DND-41 (cell line): ENCODE measurements around the gene SCAMP1.

Source experiments
- ATAC-seq: fragments of 200-7000 bp; cut with Tn5 transposase; 3 replicates; pipeline ENCODE4 v1.9.1; 2021; ENCODE audit warnings: low read depth; ENCODE audit not compliant: insufficient read depth
- DNase-seq: peaks from one replicate; pipeline ENCODE4 v3.0.0-alpha.2; 2020
- H2AFZ ChIP-seq: 2 replicates; pipeline ENCODE4 v1.6.0; 2012; ENCODE audit warnings: low read depth, low read length
- H3K27ac ChIP-seq: 2 replicates; pipeline ENCODE4 v1.5.1; 2012; ENCODE audit warnings: low read length, inconsistent platforms
- H3K27me3 ChIP-seq: fragments of 200-600 bp; sonication (generic); 2 replicates; pipeline ENCODE4 v1.6.0; 2012; ENCODE audit warnings: low read length, mild to moderate bottlenecking, inconsistent platforms; ENCODE audit not compliant: insufficient read depth, poor library complexity
- H3K36me3 ChIP-seq: 2 replicates; pipeline ENCODE4 v1.5.1; 2012; ENCODE audit warnings: low read length, inconsistent platforms; ENCODE audit not compliant: insufficient read depth
- H3K4me1 ChIP-seq: 2 replicates; pipeline ENCODE4 v1.5.1; 2012; ENCODE audit warnings: mild to moderate bottlenecking, low read length; ENCODE audit not compliant: insufficient read depth
- H3K4me2 ChIP-seq: 2 replicates; pipeline ENCODE4 v1.6.0; 2012; ENCODE audit warnings: mild to moderate bottlenecking, moderate library complexity, low read length, inconsistent platforms; ENCODE audit not compliant: insufficient read depth
- H3K4me3 ChIP-seq, 2 experiments: fragments of 200-600 bp in 1 of 2; shearing (Covaris generic) in 1 of 2; 2 replicates each; pipeline ENCODE4 v1.5.1; 2012 to 2016; ENCODE audit warnings: inconsistent platforms in 2 of 2, low read length in 2 of 2, mild to moderate bottlenecking in 2 of 2, low read depth in 1 of 2, moderate library complexity in 1 of 2
- H3K79me2 ChIP-seq: 2 replicates; pipeline ENCODE4 v1.6.0; 2012; ENCODE audit warnings: low read length, inconsistent platforms; ENCODE audit not compliant: insufficient read depth
- H3K9ac ChIP-seq: 2 replicates; pipeline ENCODE4 v1.6.0; 2012; ENCODE audit warnings: low read depth, mild to moderate bottlenecking, inconsistent platforms, low read length, moderate library complexity
- H3K9me3 ChIP-seq: 2 replicates; pipeline ENCODE4 v1.5.1; 2012; ENCODE audit warnings: low read length, moderate library complexity, mild to moderate bottlenecking, inconsistent platforms; ENCODE audit not compliant: insufficient read depth, severe bottlenecking
- H4K20me1 ChIP-seq: 2 replicates; pipeline ENCODE4 v1.6.0; 2012; ENCODE audit warnings: low read length; ENCODE audit not compliant: insufficient read depth
- EZH2 ChIP-seq: IDR thresholded peaks from 3 replicates; pipeline ENCODE4 v1.6.1; 2012; ENCODE audit warnings: borderline replicate concordance, low read depth, mild to moderate bottlenecking, moderate library complexity, low read length, inconsistent platforms; ENCODE audit not compliant: severe bottlenecking
- TF ChIP-seq, protein P1 (sequence below): IDR thresholded peaks from 2 replicates; pipeline ENCODE4 v1.5.1; 2012; ENCODE audit warnings: borderline replicate concordance, low read length, moderate library complexity, mild to moderate bottlenecking; ENCODE audit not compliant: poor library complexity, severe bottlenecking; ENCODE audit errors: extremely low read depth

SCAMP1 gene

DNA sequence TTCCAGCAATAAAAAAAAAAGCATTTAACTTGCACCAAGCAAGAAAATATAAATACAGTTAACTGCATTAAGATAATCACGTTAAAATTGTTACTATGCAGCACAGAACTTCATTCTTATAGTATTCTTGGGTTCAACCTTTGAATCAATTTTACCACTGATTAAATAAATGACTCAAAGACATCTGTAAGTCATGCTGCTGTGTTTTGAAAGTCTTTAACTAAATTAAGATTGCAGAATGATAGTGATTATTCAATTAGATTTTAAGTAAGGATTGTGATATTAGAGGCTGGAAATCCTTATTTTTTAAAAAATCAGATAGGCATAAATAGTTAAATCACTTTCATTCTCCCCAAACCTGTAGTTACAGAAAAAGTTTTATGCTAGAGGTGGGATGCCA is 116.4 kb downstream of the SCAMP1 start:
- ATAC-seq (no peak), DNase-seq (no peak)
- Histone ChIP-seq H4K20me1 (no peaks in the 10 kb centered on the region), H3K36me3 (0 out of 2 replicates have a peak, but pooled peaks cover 3% of the 10 kb centered on the region), H3K27ac (no peak overlapping the region), H3K4me3 (no peak overlapping the region), H3K9ac (no peak overlapping the region), H3K79me2 (no peaks in the 10 kb centered on the region), H3K27me3 (no peaks in the 10 kb centered on the region), H3K4me1 (no peaks in the 10 kb centered on the region), H2AFZ (no peak overlapping the region), H3K9me3 (no peaks in the 10 kb centered on the region), H3K4me2 (no peak overlapping the region)
- no peak for TF ChIP-seq EZH2
- TF ChIP-seq, protein P1, sequence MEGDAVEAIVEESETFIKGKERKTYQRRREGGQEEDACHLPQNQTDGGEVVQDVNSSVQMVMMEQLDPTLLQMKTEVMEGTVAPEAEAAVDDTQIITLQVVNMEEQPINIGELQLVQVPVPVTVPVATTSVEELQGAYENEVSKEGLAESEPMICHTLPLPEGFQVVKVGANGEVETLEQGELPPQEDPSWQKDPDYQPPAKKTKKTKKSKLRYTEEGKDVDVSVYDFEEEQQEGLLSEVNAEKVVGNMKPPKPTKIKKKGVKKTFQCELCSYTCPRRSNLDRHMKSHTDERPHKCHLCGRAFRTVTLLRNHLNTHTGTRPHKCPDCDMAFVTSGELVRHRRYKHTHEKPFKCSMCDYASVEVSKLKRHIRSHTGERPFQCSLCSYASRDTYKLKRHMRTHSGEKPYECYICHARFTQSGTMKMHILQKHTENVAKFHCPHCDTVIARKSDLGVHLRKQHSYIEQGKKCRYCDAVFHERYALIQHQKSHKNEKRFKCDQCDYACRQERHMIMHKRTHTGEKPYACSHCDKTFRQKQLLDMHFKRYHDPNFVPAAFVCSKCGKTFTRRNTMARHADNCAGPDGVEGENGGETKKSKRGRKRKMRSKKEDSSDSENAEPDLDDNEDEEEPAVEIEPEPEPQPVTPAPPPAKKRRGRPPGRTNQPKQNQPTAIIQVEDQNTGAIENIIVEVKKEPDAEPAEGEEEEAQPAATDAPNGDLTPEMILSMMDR, result no peak

DNA sequence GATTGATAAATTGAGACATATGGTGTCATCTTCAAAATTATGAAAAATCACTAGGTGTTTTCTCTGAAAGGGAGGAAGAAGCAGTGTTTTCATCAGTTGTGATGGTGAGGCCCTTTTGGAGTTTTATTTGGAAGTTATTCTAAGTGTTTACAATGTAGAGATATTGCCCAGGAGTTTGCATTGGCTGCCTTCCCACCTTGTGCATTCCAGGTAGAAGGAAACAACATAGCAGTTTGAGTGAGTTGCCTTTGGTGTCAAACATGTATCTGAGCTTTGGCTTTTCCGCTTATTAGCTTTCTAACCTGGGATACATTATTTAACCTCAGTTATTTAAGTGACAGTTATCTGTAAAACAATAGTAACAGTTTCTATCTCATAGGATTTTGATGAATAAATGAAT is 122.5 kb downstream of the SCAMP1 start:
- Histone ChIP-seq H4K20me1 (no peaks in the 10 kb centered on the region), H2AFZ (no peak overlapping the region), H3K36me3 (no peaks in the 10 kb centered on the region), H3K4me3 (no peak overlapping the region), H3K79me2 (no peaks in the 10 kb centered on the region), H3K9ac (no peak overlapping the region), H3K9me3 (no peaks in the 10 kb centered on the region), H3K27ac (no peak overlapping the region), H3K27me3 (no peaks in the 10 kb centered on the region), H3K4me2 (no peak overlapping the region), H3K4me1 (peaks cover 11% of the 10 kb centered on the region)
- ATAC-seq (no peak), DNase-seq (no peak)
- TF ChIP-seq, protein P1, result no peak
- TF ChIP-seq EZH2, result no peak

DNA sequence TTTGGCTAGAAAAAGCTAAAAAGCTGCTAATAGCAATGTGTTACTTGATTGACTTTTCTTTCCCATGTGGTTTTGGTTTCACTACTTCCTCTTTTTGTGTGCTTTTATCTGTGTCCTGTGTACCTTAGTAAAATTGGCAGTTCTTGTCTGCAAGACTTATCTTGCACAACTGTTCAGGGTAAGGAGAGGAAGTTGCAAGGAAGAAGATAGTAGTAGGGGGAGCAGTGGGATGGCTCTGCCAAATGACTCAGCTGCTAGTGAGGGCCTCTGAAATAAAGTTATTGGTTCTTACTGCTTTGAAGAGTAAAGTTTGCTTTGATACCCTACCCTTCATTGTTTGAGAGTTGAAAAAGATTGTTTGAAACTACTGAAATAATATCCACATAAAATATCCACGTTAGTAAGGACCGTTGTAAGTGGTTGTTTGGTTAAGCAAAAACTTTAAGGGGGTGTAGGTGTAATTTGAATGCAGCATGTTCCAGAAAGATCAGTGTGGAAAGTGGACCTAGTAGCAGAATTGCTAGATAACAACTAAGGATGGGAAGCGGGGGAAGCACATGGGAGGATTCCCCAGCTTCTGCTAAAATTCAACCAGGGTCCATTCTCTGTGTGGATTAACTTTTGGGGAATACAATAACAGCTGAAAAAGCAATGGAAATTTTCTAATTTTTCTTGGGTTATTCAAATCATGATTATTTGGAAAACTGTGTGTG is 123.5 kb downstream of the SCAMP1 start:
- H4K20me1 ChIP-seq, result no peaks in the 10 kb centered on the region
- no peaks in the 10 kb centered on the region for H3K79me2 ChIP-seq
- H3K4me3 ChIP-seq, result no peak overlapping the region
- ATAC-seq (peak; percentile 90), DNase-seq (peak; percentile 18)
- no peak overlapping the region for H2AFZ ChIP-seq
- no peaks in the 10 kb centered on the region for H3K9me3 ChIP-seq
- TF ChIP-seq, protein P1, result no peak
- TF ChIP-seq EZH2, result no peak
- H3K27me3 ChIP-seq, result no peaks in the 10 kb centered on the region
- H3K4me1 ChIP-seq, result peaks cover 11% of the 10 kb centered on the region
- no peak overlapping the region for H3K9ac ChIP-seq
- H3K27ac ChIP-seq, result no peak overlapping the region
- H3K4me2 ChIP-seq, result no peak overlapping the region
- no peaks in the 10 kb centered on the region for H3K36me3 ChIP-seq

- no peaks in the 10 kb centered on the region for H3K27me3 ChIP-seq
- no peaks in the 10 kb centered on the region for H3K36me3 ChIP-seq
- H3K4me1 ChIP-seq, result peaks cover 11% of the 10 kb centered on the region
- H3K4me2 ChIP-seq, result no peak overlapping the region
- TF ChIP-seq, protein P1, result no peak
- TF ChIP-seq EZH2, result no peak
- H2AFZ ChIP-seq, result no peak overlapping the region
- no peaks in the 10 kb centered on the region for H3K9me3 ChIP-seq
- no peaks in the 10 kb centered on the region for H3K79me2 ChIP-seq
- H4K20me1 ChIP-seq, result no peaks in the 10 kb centered on the region
- no peak overlapping the region for H3K9ac ChIP-seq
- H3K27ac ChIP-seq, result no peak overlapping the region
- ATAC-seq (no peak), DNase-seq (no peak)
- no peak overlapping the region for H3K4me3 ChIP-seq
Observed at GRCh38 chr5:78486218-78486617, 125.8 kb downstream of the SCAMP1 start.
